ENCODE measurements around the gene NDE1.

- TF ChIP-seq CTCF (IDR thresholded peaks at IDR 0.05; ENCODE audit: insufficient read depth, low read length, poor library complexity, severe bottlenecking), result no peak
- no peak for TF ChIP-seq EZH2phosphoT487 (conservative IDR thresholded peaks at IDR 0.05; ENCODE audit: low read length)
Measured at GRCh38 chr16:15768201-15768600, 118.2 kb downstream of the NDE1 start.
